ENCODE measurements around the gene PRELP.

- TF ChIP-seq, protein P1, sequence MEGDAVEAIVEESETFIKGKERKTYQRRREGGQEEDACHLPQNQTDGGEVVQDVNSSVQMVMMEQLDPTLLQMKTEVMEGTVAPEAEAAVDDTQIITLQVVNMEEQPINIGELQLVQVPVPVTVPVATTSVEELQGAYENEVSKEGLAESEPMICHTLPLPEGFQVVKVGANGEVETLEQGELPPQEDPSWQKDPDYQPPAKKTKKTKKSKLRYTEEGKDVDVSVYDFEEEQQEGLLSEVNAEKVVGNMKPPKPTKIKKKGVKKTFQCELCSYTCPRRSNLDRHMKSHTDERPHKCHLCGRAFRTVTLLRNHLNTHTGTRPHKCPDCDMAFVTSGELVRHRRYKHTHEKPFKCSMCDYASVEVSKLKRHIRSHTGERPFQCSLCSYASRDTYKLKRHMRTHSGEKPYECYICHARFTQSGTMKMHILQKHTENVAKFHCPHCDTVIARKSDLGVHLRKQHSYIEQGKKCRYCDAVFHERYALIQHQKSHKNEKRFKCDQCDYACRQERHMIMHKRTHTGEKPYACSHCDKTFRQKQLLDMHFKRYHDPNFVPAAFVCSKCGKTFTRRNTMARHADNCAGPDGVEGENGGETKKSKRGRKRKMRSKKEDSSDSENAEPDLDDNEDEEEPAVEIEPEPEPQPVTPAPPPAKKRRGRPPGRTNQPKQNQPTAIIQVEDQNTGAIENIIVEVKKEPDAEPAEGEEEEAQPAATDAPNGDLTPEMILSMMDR (IDR thresholded peaks at IDR 0.05 in 8 of 11, conservative IDR thresholded peaks at IDR 0.05 in 3 of 11), result no peak
- TF ChIP-seq POLR2A (IDR thresholded peaks at IDR 0.05), result no peak
Observed at GRCh38 chr1:203500279-203500678, 24.7 kb downstream of the PRELP start.

All from spleen (tissue), 7 donors.